Dedifferentiated amniotic fluid mesenchymal stem cell (primary cell): Measurements from ENCODE around the gene VGLL3.

Experiments
- DNase-seq: peaks from one replicate; pipeline ENCODE4 v3.0.0-alpha.2; 2016; ENCODE audit errors: extremely low spot score

Gene VGLL3

DNA sequence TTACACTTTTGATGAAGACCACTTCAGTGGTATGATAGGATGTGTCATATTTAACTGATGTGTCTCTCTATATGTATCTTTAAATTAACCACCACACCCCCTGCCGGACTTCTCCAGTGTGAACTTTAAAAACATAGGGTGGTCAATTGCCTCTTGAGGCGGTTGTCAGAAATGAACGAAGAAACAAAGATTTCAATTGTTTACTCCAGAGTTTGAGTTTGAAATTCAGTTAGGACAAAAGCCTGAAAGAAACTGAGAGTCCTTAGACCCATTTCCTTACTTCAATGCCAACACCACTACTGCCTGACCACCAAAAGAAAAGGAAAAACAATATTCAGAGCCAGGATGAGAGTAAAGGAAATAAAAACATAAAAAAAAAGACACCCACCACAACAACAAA is 40.2 kb downstream of the VGLL3 start:
- DNase-seq: no peak

DNA sequence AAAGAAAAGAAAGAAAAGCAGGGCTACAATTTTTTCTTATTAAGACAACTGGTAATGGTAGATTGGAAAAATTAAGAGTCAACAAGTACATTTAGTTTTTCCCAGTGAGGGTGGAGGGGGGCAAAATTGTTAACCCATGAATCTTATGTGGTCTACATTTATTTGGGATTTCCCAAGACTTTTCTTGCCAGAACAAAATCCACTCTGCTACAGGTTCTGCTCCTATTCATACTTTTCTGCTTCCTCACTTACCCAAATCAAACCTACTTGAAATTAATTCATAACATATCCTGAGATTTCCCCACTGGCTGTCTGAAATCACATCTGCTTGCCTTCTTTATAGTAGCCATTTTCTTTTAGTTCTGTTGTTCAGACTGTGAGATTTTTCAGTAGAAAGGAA is 41.1 kb downstream of the VGLL3 start:
- no peak for DNase-seq

DNA sequence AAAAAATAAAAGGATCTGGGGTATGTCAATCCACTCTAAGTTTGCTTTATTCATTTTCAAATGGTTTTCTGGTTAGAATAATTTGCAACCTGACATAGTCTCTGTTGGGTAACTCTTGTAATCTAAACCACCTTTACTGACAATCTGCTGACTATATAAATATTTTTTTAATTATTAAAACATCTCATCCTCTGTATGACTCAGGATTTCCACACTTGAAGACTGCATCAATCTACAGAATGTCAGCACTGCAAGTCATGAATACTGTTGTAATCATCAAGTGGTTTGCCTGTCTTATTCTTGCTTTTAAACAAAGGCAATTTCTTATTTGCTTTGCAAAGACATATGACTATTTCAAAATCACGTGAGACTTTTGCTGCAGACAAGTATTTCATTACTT is 42.1 kb downstream of the VGLL3 start:
- peak; percentile 68 for DNase-seq

DNA sequence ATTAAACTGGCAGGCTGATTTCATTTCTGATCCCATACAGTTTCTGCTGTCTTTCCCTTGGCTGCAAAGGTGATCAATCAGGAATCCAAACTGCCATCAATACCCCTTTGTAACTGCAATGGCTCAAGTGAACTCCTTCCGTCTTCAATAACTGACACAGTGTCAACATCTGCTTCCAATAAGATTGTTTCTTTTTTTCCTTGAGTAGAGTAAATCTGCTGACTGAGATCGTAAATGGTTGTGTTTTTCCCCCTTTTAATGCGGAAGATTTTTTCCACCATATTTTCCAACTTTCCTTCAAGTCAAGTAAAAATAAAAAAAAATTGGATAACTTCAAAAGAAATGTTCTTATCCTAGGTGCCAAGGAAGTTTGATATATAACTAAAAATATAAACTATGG is 48.7 kb downstream of the VGLL3 start:
- DNase-seq: no peak

DNA sequence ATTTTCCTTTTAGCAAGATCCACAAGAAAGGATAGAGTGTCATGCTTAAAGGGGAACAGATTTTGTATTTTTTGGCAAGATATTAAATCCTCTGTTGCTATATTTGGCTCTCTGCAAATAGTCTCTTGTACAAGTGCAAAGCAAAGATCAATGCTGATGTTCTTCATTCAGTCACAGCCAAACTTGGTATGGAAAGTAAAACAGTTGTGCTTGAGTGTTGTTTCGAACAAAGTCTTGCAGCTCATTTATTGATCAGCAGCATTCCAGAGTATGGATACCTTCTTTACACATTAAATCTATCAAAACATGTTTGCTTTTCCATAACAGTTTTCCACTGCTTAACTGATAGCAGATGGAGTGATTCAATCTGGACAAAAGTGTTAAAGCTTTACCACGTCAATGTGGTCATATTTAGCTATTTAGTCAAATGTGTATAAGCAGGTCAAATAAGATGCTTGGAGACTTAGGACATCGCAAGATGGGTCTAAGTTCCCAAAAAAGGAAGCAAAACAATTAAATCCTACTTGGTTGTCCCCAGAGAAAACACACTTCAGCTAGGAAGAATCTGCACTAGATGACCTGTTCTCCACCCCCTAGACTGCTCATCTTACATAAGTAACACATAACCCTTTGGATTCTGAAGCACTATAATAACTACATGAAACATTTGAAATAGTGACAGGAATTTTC is 52.4 kb downstream of the VGLL3 start:
- DNase-seq: peak; percentile 38

DNA sequence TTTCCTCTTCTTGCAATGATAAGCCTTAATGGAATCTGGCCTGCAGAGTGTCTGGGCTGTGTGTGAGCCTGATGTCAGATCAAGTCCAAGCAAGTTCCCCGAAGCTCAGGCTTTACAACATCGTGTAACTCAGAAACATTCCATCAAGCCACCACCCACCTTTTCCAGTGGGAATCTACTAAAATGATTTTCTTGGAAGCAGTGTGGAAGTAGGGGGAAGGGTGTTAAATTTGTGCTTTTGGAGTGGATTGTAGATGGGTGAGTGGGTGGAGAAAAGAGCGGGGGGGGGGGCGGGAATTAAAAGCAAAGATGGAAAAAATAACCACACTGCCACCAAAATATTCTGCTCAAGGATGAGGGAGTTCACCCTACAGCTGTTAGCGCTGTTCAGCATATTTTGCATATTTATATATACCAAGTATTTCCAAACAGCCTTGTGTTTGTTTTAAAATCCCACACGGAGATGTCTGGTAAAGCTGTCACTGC is 53.6 kb downstream of the VGLL3 start:
- peak; percentile 85 for DNase-seq

DNA sequence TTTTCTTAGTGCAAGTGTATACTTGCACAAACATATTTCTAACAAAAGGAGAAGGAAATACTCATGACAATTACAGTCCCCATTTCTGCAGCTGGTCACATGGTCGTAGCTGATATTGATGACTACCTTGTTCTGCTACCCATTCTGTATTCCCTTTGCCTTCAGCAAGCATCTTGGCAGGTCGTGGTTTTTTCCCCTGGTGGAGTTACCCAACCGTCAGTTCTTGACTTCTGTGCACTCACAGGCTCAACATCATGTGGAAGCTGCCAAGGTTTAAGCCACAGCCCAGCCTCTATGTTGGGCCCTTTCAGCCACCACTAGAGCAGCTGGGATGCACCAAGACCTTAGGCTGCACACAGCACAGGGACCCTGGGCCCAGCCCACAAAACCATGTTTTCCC is 56.1 kb downstream of the VGLL3 start:
- no peak for DNase-seq

DNA sequence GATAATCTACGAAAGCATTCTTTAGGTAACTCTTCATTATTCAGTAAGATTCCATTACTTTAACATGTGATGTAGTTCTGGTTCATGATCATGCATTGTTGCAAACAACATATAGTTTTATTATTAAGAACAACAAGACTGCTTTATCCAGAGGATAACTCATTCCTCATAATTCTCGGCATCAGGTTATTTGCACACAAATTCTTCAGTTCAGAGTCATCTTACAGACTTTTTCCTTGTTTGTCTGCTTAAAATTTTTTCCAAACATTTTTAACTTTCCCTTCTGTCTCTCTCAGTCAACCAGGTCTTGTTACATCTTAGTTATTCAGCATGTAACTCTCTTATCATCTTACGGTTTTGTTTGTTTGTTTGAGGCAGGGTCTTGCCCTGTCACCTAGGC is 60.1 kb downstream of the VGLL3 start:
- peak; percentile 24 for DNase-seq

DNA sequence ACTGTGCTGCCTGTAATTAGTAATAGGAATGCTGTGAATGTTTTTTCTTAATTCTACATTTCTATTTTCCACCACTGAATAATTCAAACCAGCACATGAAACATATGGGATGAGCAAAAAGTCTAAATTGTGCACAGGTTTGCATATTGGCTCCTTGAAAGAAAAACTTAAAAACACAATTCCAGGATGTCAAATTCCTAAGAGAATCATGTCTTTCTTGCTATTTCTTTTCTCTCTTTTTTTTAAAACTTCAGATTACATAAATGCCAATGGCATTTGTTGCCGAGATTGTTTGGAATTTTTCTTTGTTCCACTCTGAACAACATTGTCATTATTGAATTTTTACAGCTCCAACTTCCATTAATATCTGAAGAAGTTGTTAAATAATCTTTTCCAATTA is 60.8 kb downstream of the VGLL3 start:
- peak; percentile 24 for DNase-seq

DNA sequence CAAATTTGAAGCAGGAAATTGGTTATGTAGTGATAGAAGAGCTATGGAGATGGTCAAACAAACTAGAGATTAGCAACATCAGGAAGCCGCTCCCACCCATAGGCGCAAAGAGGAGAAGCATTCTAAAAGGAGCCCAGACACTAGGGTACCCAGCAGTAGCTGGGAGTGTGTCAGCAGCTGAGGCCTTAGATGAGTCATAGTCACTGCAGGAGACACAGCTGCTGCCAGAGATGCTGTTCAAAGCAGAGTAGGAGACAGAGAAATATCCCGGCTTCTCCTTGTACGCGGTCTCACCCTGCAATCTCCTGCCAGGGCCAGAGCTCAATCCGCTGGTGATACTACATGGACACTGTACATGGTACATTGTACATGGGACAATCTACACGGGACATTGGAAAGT is 61.9 kb downstream of the VGLL3 start:
- DNase-seq: no peak

DNA sequence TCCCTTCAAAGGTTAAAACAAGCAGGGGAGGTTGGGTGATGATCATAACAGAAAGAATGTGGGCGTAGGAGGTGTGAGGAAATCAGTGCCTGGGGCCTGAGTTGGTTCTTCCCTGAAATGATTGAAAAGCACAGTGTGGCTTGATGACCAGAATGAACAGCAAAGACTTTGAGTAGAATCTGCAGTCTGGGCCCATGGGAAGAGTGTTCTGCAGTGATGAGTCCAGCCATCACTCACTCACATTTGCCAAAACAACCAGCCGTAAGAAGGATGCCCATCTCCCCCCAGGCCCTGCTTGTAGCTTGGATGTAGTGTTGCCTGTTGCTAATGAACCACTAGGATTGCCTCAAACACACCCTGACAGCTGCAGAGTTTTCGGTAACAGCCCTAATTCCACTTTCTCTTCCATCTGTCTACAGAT is 67.9 kb downstream of the VGLL3 start:
- DNase-seq: peak; percentile 58

DNA sequence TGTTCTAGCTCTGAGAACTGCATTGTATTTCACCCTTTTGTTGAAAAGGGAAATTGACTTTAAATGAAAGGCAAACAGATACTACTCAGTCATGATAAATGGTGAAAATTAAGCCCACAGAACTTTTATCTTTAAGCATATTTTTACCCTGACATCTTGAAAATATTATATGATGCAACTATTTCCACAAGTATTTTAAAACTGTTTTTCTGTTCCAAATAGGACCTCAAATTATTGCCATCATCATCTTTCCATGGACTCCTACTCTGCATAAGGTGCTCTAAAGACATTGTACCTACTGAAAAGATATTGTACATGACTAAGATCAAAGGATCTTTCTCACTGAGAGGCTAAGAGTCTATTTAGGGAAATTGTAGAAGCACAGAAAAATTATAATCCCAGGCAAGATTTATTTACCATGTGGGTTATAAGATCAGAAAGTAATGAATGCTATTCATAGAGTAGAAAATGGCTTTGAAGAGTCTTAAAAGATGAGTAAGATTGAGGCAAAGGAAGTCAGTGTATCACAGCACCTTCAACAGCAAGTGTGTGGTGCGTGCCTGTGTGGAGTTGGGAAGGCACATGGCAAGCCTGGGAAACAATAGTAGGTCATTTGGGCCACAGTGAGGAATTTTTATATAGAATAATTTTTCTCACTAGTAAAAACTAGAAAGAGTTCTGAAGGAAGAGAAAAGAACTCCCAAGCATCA is 68.8 kb downstream of the VGLL3 start:
- DNase-seq: no peak

DNA sequence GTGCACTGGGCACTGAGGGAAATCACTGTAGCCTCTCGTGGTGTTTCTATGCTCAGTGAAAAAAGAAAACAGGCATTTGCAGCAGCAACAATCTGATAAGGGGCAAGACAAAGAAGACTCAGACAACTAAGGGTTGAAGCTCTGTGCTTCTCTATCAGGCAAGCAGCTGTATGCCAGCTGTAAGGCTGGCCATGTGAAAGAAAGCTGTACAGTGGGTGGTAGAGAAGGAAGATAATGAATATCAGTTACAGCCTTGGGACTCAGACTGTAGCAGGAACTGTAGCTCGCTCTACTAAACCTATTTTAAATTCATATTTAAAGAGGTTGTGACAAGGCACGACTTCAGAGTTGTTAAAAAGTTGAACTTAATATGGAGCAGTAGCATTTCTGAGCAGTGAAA is 76.3 kb downstream of the VGLL3 start:
- no peak for DNase-seq

DNA sequence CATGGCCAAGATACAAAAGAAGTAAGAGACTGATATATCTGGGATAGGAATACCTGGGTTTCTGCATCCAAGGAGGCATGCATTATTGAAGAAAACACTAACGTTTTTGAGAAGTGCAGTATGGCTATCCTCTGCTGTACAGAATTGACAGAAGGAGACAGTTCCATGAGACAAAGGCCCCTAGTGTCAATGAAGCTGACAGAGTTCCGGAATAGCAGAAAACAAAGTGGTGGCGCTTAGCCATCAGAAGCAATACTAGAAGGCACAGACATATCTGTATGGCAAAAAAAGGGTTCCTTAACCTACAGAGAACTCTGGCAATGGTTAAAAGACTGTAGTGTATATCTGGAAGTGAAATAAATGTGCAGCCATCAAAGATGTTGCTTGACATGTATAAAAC is 77.8 kb downstream of the VGLL3 start:
- DNase-seq: no peak

DNA sequence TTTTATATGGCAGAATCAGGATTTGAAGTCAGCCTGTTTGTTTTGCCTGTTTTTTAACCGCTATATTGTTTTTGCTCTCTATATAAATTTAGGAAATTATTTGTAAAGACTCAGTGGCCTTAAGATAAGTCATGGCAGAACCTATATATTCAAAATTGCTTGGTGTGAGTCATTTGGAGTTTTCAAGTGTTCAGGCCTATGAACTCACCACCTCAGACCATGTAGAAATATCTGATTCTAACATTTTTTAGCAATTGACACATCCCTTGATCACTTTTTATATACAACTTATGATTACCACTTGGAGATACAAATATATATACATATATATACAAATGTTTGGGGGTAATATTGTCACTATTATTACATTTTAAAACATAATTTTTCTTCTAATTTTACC is 95.7 kb downstream of the VGLL3 start:
- no peak for DNase-seq

DNA sequence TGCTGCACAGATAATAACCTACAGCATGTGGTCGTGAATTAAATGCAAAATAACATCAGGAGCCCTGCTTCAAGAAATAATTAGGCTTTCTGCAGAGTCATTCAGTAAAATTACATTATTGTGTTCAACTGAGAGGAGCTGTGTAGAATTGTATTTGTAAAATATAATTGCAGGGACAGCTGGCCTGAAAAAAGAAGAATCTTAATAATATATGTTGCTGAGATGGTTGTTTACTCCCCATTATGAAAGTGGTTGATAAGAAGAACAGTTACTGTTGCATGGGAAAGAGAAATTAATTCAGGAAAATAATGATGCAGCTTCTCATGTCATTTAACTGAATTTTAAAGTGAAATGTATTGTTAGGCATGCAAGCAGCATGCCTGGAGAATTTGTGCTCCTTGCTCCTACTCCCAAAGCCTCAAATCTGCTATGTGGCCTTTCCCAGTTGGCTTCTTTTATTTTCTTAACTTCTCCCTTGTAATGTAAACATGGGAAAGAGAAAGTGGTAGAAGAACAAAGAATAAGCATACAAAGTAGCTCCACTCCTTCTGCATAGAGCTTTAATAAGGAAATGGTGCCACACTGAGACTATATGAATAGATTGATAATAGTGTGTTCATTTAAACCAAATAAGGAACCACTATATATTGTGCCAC is 100.1 kb downstream of the VGLL3 start:
- DNase-seq: no peak
